ENCODE measurements around the gene ATG7.

Gene ATG7

DNA sequence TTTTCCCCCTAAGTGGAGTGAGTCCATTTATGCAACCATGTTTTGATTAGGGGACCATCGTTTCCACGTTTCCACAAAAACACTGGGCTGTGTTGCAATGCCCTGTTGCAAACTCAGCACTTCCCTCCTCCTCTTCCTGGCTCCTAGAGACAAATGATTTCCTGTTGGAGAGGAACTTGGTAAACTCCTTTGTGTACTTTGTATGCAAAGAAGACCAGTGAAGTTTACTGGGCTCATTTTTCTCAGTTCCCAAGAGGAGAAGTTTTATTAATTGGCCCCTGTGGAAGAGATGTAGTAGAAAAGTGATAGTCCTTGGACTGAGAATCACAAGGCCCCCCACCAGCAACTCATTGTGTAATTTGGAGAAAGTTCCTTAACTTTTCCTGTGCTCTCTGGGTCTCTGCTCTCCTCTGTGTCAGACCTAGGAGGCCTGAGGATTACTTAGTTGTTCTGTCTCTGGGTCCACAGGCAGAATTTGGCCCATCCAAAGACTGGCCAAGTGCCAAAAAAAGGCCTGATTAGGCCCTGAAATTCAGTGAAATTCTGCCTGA is 95.0 kb downstream of the ATG7 start:
- no peak for DNase-seq

DNA sequence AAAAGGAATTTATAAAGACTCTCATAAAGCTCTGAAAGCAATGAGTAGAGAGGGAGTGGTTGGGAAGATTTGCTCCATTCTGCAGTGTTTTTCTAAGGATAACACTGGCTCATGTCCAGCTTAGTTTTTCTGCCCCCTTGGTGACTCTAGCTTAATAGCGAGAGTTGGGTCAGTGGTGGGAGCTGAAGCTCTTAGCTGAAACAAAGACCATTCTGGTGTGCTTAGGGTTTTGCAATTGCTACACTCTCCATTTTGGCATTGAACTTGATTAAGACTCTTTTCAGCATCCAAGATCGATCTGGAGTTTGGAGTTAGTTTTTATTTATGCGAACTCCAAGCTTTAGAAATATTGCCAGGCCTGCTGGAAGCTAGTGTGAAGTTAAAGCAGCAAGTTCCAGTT is 98.0 kb downstream of the ATG7 start:
- no peak for DNase-seq

DNA sequence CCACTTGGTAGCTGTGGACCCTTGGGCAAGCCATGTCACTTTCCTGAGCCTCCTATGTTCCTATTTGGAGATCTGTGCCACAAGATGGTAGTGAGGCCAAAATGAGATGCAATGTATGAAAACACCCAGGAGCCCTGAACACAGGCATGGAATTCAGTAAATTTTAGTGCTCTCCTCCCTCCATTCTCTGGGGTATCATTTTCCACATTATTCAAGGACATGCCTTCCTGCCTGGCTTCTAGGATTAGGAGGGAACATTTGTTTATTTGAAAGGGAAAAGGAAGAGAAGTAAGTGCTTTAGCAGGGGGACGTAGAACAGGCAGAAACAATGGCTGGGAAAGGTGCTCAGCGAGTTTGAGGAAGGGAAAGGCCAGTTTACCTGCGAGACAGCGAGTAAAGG is 98.8 kb downstream of the ATG7 start:
- DNase-seq: no peak

DNA sequence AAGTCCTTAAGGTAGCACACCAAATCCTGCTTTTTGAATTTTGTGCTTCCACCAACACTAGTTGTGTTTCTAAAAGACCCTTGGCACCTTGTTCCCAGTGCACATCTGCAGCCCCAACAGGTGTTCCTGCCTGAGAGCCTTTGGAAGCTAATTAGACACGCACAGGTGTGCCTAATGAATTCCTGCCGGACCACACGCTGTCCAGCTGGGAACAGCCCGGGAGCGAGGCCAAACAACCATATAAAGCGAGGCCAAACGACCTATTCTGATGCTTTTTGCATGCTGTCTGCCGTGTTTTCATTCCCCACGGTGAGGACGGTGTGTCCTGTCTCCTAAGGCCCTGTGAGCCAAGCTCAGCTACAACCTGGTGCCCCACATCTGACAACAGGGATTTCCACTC is 99.5 kb downstream of the ATG7 start:
- DNase-seq: no peak

DNA sequence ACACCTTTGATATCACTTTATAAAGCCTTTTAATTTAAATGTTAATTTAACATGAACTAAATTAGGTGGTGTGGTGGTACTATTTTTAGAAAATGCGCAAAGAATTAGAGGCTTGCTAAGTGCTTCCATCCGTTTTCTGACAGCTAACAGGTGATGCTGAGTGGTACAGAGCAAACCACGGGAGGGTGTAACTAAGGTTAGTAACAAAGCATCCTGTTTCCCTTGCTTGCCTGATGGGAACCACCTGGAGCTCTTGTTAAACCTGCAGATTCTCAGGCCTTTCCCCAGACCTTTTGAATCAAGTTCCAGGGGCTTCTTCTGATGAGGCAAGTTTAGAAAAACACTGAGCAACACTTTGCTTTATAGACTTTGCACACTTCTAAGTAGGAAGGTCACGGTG is 101.0 kb downstream of the ATG7 start:
- no peak for DNase-seq

DNA sequence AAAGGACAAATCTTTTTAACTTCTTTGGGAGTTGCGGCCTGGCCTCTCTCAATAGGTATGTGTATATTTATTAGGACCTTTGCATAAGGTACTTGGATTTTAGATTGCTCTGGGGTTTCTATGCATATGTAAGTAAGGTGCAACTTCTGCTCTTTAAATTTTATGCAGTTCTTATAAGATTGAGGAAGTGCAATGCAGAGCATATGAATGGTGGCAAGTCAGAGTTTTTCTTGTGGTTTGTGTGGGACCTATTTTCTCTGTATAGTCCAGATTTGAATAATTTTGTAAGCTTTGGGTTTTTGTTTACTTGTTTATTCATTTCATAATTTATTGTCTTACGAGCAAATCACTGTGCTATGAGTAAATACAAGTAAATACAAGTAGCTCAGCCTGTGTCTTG is 101.5 kb downstream of the ATG7 start:
- DNase-seq: no peak

DNA sequence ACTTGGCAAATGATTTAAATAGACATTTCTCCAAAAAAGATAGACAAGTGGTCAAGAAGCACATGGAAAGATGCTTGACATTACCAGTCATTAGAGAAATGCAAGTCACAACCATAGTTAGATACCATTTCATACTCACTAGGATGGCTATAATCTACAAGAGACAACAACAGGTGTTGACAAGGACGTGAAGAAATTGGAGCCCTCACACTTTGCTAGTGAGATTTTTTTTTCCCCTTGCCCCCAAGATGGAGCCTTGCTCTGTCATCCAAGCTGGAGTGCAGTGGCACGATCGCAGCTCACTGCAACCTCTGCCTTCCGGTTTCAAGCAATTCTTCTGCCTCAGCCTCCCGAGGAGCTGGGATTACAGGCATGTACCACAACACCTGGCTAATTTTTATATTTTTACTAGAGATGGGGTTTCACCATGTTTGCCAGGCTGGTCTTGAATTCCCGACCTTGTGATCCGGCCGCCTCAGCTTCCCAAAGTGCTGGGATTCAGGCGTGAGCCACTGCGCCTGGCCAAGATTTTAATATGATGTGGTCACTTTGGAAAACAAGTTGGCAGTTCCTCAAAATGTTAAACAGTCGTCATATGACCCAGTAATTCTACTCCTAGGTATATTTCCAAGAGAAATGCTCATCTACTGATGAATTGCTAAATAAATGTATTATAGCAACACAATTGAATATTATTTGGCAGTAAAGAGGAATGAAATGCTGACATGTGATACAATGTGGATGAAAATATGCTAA is 103.3 kb downstream of the ATG7 start:
- no peak for DNase-seq

DNA sequence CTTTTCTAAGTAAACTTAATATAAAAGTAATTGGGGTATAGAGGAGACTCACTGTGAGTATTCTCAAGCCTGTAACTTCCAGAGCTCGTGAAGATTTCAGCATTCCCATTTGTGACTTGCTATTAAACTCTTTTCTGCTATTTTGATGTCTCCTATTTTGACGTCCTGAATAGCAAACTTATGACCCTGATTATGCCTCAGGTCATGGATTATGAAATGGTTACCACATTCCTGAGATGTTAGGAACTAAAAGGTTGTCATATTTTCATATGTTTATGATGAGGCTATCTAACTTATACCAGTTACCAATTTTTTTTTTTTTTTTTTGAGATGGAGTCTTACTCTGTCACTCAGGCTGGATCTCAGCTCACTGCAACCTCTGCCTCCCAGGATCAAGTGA is 105.5 kb downstream of the ATG7 start:
- no peak for DNase-seq

DNA sequence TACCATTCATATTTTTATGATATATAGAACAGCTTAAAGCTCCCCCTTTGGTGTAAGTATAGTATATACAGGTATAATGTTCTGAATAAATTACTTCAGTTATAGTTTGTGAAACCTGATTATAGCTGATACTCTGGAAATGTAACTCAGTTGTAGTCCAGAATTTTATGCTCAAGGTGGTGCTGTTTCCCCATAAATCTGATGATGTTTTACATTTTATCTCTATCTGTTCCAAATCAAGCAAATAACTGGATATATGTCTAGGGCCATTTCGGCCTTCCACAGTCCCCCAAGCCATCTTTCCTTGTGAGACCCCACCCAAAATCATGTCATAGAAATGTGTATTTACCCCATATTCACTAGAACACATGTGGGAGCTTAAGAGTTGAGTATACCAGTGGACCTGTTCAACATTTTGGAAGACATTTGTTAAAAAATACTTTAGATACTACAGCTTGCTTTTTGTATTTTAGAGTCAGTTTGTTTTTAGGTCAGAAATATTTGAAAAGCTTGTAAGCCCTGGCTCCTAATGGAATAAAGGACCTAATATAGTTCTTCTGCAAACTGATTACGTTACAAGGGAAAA is 107.1 kb downstream of the ATG7 start:
- DNase-seq: peak; percentile 16 to 61

DNA sequence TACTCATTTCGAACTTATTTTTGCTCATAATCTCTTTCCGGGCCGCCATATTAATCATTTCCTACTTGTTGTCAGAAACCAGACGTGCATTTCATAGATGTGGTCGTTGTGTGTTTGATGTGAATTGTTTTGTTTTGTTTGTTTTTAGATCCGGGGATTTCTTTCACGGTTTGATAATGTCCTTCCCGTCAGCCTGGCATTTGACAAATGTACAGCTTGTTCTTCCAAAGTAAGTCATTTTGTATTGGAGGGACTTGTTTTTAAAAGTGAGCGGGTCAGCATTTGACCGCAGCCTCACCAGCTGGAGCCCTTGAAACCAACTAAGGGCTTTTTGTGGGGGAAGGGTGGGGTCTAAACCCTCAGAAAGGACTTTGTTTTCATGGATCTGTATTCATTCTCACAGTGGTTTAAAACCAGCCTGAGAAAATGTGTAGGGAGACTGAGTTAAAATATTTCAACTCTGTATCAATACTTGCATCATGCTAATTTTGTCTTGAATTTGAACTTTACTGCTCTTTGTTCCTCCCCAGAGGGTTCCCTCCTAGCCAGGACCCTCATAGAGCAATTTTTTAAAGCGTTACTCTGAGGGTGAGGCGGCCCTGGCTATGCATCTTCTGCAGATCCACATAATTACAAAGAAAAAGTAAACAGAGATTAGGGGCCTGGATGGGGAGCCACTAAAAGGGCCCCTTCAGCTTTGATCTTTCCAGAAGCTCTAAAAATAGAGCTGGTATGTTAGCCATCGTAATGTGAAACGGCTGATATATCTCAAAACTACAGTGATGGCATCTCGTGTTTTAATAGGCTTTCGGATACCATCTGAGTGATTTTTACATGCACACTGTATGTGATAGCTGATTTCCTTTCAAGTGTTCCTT is 107.9 kb downstream of the ATG7 start:
- DNase-seq: no peak

DNA sequence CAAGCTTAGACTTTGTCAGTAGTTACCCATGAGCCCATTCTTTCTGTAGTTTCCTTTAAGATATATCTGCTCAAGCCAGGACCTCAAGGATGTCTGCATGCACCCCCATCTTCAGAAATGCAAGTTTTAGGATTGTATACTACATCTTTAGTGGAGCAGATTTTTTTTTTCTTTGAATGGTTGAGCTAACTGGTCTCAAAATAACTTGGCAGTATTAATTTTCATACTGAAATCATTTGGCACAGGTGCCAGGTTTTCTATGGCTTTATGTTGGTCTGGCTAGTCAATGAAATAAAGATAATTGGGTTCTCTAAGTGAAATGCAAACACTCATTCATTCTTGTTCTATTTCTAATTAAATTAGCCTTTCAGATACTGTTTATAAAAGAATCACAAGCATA is 108.9 kb downstream of the ATG7 start:
- no peak for DNase-seq

DNA sequence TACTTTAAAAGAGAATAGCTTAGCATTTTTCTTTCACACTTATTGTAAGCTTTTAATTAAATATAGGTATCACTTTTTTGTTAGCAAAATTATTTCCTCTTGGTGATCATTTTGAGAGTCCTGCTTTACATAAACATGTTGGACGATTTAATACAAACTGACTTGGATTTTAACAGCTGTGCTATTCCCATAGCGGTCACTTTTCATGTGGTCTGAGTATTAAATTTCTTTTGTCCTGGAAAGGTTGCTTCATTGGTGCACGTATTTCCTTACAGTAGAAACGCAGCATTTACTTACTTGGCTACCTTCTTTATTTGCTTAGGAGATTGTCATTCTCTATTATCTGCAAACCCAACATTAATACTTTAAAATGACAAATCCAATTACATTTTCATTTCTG is 109.4 kb downstream of the ATG7 start:
- peak in 1 of 2 experiments; percentile 31 for DNase-seq

DNA sequence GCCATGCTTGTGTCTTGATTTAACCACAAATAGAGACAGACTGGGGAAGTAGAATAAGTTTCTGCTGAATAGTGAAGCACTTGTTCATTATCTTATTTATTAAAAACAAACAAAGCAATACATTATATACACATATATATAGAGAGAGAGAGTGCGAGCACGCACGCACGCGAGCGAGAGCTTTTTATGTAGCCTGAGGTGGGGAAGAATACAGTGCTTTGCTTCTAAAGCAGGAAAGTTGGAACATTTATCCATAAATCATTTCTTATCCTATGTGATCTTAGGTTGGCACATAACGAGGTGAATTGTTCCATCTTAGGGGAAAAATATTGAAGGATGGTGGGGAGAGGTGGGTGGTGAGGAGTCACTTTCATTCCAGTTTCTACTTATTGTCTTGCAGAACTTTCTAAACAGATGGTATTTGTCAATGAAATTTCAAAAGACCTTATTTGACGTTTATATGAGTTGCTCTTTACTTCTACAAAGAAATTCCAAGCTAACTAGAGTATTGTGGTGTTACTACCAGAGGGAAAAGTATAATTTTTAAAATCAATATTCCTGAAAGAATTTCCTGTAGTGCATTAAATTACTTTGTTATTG is 110.0 kb downstream of the ATG7 start:
- DNase-seq: no peak

DNA sequence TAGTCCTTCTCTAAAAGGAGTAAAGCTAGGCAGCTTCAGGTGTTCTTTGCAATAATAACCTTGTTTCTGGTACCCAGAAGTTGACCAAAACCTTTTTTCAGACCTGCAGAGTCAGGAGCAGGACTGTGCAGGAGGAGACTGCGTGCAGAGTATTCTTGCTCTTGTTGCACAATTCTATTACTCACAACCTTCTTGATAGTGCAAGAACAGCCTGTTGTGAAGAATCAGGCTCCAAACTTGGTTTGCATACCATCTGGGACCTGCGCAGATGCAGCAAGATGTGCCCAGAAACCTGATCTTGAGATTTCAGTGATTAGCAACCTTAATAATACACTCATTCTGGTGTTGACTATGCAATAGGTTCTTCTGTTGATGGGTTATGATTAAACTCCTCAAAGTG is 111.9 kb downstream of the ATG7 start:
- DNase-seq: peak in 1 of 2 experiments; percentile 6

DNA sequence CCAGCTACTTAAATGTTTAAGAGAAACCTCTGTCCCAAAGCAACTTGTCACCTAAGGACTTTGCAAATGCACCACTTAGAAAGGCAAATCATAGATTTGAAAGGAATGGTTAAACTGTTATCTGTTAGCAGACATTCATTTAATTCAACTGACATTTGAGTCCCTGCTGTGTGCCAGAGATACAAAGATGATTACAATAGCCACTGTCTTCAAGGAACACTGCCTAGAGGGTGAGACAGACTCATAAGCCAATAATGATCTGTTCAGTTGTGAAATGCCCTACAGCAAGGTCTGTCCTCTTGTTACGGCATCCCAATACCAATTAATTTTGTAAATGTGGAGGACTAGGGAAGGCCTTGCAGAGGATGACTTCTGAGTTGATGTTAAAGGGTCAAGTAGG is 113.1 kb downstream of the ATG7 start:
- DNase-seq: no peak

DNA sequence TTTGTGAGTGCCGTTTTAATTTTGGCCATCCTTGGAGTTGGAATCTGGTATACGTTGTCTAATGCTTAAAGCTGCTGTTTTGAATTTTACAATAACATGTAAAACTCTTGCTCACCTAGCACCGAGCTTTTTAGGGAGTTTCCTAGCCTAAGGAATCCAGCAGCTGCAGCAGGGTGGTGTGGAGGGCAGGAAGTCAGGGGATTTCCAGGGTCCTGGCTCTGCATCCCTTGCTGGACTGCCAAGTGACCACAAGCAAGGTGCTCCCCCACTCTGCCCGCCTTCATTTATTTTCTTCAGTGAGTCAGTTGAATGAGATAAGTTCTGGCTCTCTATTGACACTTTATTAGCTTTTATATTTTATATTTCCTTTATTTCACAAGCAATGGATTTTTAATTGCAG is 113.7 kb downstream of the ATG7 start:
- DNase-seq: no peak

DNA sequence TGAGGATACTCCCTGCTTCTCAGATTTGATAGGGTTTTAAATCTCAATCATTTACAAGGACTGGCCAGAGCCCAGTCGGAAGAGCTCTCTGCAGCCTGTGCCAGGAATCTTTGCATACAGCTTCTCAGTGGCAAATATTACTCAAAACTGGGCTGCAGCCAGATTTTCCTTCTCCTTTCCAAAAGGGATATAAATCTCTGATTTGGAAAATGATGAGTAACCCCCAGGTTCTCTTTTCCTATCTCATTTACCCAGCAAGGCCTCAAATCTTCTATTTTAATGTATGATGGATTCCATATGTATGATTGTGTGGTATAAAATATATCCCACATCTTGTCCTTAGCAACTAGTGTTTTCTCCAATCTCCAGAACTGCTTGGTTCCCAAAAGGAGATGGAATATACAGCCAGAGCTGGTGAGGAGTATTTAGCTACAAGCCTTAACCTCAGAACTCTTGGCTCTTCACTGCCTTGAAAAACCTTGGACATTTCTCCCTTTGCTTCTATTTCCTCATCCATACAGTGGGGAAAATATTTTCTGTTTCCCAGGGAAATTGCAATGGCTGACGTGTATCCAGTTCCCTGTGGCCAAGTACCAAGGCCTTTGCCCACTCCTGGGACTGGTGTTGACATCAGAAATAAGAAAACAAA is 114.4 kb downstream of the ATG7 start:
- DNase-seq: no peak

DNA sequence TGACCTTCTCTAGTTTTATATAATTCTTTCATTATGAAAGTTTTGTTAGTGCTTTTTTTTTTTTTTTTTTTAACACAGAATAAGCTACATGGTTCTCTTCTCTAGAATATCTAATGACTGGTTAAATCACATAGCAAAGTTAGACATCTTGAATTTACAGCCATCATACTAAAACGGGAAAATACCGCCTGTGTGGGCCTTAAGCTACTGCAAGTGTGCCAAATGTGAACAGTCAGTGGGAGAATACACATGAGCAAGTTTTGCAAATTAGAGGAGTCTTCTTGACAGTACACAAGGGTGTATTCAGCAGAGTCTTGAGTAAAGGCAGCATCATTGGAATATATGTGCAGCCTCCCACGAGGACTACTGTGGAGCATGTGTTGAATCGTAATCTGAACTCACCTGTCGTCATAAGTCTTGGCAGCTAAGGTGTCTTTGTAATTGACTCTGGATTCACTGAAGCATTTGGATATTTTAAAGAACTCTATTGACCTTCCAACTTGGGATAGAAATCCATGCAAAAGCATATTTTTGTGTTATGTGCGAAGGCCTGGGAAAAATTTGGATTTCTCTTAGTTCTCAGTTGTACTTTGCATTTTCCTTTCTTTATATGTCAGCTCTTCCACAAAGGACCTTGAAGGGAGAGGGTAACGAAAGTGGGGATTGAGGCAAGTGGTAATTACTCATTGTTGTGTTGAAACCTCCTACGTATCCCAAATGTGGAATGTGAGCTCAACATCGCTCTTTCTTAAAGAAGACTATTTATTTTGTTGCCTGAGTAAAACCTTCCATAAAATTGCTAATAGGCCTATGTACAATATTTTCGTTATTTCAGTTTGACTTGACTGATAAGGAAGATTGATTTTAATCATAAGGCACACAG is 117.4 kb downstream of the ATG7 start:
- no peak for DNase-seq

DNA sequence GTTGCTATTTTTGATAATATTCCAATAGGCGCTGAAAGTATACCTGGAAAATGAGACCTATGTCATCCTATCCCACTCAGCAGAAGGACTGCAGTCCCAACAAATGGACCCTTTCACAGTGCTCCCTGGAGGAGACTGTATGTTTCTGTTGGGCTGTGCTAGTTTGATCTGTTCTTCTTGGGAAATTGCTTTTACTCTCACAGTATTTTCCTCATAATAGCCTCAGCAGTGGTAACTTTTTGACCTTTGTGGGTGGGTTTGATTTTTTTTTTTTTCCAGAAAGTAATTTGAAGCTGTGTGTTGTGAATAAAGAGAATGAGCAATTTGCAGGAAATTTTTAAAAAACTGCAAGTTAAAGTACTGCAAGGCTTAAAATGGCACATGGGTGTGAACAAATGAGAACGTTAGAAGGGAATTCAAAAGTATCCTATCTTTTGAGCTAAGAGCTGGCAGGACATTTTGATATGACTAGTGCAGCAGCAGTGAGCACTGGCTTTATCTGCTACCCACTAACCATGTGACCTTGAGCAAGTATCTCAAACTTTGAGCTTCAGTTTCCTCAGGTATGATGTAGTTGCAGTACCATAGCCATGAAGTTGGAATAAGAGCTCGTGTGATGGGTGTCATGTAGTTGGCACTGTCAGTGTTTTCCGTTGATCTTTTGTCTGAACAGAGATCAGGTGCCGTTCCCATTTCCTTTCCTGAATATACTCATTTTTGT is 118.4 kb downstream of the ATG7 start:
- DNase-seq: no peak

DNA sequence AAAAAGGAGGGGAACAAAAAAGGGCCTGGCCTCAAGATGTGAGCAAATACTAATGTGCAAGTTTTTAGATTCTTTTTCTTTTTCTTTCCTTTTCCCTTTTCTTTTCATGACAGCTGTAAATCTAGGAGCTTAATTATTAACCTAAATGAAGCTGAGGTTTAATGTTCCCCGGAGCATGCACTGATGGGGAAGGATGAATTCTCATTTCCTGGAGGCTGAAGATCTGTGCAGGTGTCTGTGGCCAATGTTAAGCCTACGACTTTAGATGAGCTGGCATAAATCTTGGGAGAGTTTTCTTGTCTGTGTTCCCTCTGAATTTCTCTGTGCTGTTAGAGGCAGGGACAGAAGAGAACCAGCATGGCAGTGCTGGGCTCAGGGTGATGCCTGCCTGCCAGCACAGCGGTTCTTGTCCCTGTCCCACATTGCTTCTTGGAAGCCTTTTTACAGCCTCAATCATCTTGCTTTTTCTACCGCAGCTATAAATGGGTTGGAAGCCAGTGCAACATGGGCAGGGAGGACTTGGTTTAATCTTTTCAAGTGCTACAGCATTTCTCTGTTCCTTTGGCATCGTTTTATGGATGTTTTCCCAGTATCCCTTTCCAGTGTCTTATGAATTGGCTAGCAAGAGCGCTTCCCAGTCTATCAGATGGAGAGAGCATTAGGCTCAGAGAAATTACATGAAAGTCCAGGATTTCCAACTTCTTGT is 119.1 kb downstream of the ATG7 start:
- peak in 1 of 2 experiments; percentile 10 for DNase-seq

Measured in NCI-H526 (cell line).